ENCODE results near the gene ADAM12.
"Not testable (repeated sequence)": the region's sequence is repeated elsewhere in the genome, so short reads cannot be mapped to it uniquely, and the experiment has no call there.

ADAM12 gene

DNA sequence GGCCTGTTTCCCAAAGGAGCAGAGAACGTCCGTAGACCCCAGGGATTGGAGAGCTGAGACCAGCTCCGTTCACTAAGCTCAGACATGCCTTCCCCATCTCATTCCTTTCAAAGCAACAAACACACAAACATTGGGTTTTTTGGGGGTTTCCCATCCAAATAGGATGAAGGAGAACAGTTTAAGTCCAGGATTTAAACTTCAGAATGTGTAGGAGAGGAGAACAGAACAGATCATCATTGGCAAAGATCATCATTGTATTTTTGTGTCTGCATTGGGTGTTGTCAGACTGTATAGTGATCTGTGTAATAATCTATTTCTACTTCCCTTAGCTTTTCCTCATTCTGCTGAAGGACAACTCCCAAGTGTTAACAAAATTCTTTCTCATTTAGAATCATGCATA, 314.0 kb downstream of the ADAM12 start:
- DNase-seq, result no peak

DNA sequence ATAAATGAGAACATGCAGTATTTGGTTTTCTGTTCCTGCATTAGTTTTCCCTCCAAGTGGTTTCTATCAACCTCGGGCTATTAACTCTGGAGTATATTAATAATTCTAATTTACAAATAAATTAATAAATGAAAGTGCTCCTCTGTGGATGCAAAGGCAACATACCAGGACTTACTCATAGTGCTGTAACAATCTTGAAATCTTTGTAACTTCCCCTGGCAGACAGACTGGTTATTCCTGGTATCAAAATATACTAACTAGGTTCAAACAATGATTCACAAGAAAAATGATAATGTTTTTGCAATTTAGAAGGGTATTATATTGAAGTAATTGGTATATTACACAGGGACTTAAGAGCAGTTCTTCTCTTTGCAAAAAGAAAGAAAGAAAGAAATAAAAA, 314.7 kb downstream of the ADAM12 start:
- peak in 2 of 4 experiments; percentile 34 to 38 for DNase-seq

DNA sequence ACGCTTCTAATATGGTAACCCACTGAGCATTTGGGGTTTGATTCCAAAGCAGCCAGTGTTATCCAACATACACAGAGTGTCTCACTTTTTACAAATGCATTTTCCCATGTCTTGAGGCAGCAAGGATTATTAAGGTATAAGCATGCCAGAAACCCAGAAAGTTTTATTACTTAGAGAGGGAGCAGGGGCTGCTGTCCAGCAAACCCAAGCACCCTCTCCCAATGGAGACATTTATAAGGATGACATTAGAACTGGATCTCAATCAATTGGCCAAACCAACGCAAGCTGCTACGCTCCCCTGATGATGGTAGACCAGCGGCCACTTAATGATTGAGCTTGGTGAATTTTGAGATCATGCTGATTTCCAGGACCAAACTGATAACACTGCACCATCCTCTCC, 315.7 kb downstream of the ADAM12 start:
- no peak for DNase-seq

DNA sequence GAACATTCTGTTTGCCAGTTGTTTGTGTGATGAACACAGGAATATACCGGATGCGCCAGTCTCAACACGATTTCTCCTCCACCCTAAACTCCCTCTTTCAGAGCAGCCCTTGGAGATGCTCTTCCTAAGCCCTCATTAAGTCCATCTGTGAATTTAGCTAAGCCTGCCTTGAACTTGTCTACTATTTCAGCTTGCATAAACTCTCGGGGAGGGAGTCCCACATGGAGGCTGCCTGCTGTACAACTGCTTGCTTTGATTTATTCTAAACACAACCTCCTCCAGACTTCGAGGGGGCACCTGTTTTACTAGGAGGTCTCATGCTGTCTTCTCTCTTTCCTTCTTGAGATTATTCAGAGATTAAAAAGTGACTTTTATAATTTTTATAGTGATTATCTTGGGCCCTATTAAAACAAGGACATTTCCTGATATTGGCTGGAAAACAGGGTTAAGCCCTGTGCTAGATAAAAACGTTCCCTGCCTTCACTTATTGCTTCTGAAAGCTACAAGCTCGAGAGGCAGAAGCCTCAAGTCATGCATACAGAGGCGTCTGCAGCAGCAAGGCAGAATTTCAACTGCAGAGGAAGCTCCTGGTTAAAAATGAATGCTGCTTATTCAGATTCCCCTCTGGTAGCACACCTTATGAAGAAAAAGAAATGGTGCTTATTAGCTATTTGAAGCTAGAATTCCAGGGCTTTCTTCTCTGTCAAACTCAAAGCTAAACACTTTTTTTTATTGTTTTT, 317.6 kb downstream of the ADAM12 start:
- no peak for DNase-seq

DNA sequence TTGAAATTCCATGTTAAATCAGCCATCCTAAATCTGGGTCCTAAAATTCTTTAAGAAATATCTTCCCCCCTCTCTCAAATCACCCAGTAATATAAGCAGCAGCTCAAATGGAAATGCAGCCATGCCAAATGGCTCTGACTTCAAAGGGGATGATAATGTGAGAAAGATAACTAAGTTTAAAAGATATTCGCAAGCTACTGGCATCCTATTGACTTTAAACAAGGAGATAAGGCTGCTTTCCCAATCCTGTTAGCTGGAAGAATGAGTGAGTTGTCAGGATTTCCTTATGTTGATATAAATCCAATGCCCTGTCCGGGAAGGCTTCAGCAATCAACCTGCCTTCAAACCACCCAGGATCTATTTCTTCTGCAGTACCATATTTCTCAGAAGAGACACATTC, 320.0 kb downstream of the ADAM12 start:
- DNase-seq, result no peak

DNA sequence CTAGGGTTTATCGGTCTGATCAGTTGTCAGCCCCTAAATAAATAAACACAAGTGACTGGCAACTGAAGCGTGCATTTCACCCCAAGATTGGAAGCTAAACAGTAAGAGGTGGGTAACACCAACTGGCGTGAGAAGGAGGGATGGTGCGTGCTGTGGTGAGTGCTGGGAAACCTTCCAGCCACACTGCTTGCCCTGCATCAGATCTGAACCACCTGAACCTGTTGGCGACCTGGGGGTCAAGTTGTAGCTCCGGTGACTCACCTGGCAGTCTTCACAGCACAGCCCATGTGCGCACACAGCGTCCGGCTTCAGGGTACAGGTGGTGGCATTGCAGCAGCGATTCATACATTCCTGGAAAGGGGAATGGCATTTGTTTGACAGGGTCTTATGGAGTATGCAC, 321.8 kb downstream of the ADAM12 start:
- no peak for DNase-seq

DNA sequence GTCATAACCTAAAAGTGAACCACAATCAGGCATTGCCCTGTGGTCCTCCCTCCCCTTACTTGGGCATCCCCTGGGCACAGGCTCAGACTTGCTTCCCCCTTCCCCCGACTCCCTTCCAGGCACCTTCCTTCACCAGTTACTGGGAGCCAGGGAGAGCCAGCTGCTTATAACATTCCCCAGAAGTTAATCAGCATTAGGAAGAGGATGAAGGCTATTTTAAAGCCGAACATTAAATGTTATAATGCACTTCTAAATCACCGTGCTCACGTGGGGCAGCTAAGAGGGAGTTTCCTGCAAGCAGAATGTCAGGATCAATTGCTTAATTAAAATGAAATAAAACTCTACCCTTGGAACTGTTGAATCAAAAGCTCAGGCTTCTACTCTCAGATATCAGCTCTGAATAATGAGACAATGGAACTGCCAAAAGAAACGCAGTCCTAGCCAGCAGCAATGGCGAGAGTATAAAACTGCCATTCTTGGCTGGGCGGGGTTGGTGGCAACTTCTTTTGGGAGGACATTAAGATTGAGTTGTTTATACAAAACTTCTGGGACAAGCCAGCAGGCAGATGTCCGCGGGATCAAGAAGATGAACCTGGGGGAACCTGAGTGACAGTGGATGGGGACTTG, 322.4 kb downstream of the ADAM12 start:
- no peak for DNase-seq

DNA sequence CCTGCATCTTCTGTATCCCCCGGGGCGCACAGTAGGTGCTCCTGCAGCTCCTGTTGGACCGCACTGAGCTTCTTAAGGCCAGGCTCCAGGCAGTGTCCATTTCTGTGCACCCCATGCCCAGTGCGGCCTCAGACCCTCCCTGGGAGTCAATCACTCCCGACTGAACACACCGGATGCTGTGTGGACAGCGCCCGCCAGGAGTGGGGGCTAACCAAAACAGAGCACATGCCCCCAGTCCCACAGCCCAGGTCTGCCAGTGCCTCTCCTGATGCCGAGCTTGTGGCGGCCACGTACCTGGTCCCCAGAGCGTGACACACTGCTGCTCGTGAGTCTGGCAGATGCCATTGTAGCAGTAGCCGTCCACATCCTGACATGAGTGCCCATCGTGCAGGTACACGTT, 323.8 kb downstream of the ADAM12 start:
- DNase-seq, result no peak

DNA sequence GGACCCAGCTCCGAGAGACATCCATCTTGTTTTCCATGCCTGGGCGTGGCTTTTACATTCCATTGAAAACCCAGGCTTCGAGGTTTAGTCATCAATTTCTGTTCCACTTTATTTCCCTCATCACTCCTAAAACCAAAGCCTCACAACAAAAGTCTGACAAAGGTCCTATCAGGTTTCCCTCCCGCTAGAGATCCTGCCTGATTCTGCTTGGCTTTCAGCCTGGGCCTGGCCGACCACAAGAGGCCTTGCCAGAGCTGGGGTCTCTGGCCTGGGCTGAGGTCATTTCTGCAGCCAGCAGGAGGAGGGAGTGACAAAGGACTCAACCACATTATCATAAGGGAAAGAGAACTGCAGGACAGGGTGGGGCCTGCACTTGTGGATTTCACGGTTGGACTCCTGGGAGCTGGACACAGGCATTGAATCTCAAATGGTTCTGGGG, 324.9 kb downstream of the ADAM12 start:
- DNase-seq, result peak in 2 of 4 experiments; percentile 24 to 25

DNA sequence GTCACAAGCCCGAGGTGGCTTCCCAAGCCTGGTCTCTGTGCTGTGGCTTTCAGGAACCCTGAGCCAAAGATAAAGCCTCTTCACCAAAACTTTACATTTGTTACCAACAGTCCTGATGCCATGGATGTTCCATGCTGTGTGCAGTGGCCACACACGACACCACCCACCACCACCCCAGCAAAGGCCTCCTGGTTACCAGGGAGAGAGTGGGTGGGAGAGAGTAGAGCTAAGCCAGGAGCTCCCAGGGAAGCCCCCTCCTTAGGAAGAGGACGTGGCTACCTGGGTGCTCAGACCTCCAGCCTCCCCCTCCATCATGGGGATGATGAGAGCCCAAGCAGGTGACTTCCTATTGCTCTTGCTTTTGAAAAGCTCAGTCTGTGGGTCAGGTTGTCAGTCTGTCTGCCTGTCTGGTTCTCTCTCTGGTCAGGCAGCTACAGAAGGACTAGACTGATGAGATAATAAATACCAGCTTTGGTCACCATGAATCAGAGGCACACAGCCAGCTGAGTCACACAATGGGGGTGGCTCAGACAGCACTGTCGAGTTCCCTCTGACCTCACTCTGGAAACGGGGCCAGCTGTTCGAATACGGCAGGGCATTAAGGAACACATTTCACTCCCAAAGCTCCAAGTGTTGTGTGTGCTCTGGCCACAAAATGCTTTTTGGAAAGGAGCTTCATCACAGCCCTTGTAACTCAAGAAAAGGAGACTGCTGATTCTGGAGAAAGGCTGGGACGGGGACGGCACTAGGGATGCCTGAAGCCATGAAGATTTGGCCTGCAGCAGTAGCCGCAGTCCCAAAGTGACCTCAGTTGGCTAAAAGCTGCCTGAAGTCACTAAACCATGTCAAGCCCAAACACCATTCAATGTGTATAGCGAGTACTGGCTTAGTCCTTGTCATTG, 325.9 kb downstream of the ADAM12 start:
- DNase-seq, result peak; percentile 92 to 97 (median 94)

DNA sequence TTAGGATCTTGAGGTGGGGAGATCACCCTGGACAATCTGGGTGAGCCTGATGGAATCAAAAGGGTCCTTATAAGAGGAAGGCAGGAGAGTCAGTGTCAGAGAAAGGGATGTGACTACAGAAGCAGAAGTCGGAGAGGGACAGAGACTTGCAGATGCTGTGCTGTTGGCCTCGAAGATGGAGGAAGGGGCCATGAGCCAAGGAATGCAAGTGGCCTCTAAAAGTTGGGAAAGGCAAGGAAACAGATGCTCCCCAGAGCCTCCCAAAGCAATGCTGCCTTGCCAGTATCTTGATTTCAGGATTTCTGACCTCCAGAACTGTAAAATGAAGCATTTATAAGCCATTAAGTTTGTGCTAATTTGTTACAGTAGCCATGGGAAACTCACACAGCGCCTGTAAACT, 326.8 kb downstream of the ADAM12 start:
- DNase-seq, result peak in 1 of 4 experiments; percentile 27

DNA sequence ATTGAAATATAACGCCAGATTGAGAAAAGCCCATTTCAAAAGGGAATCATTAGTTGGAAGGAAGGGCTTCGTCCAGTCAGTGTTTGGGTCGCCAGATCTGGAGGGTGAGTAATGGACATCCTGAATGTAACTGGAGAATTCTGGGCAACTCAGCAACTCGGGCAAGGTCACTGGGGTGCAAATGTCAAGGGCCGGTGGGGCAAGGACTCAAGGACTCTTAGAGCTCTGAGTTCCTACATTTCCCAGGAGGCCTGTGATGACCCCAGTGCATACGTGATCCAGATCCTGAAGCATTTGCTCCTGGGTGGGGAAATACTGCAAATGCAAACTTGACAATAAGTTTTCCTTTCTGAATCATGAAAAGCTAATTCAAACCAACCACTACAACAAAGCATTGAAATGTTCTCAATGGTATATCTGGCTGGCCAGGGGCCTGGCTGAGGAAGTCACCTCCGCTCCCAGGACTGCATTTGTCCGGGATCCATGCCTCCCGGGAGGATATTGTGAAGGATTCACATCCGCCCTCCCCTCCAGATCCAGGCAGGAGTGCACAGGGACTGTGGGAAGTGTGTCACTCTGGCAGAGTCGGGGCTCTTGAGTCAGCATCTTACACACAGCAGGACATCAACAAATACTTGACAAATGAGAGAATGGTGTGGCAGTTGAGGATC, 327.9 kb downstream of the ADAM12 start:
- peak in 3 of 4 experiments; percentile 44 to 56 (median 51) for DNase-seq

DNA sequence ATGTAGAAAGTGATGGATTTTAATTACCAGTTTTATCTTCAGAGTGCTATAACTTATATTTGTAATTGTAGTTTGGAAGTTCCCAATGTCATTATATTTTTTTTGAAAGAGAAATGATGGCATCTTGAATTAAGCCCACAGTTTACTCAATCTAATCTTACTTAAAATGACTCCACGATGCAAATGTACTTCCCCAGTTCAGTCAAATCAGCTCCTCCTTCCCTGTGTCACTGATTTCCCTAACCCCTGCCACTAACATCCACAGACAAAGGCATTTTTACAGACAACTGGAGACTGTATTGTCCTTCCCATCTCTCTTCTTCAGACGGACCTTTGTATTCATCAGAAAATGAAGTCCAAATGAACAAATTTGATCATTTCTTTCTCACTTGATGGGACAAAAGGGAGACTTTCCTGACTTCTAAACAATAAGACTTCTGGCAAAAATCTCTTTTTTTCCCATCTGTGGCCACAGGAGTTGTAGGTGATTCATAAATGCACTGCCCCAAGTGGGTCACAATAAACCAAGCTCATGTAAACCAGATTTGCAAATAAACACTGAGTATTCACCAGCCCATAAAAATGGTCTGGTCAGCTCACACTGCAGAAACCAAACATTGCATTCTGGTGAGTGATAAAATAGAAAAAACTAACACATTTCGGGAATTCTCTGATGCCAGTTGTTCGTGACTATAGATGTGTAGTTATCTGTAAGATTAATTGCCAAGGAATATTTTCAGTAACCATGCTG, 329.0 kb downstream of the ADAM12 start:
- DNase-seq, result peak in 3 of 4 experiments; percentile 21 to 67 (median 62)

DNA sequence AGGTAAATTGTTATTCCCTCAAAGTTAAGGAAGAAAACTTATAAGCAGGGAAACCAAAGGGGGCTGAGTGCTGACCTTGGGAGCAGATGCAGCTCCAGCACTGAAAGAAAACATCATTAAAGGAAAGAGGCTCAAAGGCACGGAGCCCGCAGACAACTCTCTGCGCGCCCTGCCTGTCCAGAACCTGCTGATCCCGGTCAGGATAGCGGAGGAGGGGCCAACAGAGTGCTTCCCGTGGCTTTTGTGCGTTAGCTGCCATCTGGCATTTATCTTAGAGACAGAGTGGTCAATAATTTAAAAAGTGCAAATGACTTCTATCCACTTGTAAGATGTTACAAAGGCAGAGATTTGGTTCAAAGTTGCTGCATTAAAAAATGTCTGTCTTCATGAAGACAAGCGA, 329.8 kb downstream of the ADAM12 start:
- DNase-seq, result no peak

DNA sequence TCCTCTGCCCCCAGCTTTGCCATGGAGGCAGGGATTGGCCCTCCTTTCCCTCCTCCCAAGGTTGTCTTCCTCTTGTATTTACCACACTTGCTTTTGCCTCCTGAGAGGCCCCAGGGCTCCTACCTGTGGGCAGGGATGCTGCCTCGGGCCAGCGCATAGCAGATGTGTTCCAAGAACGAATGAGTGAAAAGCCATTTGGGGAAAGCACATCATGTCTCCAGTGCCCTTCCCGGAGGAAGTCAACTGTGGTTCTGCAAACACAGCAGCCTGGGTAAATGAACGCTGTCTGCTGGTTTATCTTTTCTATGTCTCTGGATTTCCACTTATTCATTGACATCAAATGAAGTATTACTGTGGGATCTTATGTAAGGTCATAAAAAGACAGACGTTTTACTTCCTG, 330.2 kb downstream of the ADAM12 start:
- peak in 1 of 4 experiments; percentile 17 for DNase-seq

DNA sequence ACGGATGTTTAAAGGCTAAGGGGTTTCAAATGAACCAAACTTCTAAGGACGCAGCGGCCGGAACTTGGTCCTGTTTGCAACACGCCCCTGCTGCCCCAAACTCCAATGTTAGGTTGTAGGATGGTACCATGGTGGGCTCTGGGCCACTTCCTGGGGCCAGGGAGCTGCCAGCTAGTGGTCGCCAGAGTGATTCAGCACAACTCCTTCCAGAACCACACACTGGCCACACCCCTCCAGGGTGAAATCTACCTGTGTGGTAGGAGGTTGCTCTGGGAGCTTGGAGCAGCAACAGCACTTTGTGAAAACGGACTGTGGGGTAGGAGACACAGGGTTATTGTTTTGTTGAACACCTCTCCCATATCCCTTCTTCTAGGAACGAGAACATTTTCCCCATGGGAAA, 330.8 kb downstream of the ADAM12 start:
- DNase-seq, result no peak

DNA sequence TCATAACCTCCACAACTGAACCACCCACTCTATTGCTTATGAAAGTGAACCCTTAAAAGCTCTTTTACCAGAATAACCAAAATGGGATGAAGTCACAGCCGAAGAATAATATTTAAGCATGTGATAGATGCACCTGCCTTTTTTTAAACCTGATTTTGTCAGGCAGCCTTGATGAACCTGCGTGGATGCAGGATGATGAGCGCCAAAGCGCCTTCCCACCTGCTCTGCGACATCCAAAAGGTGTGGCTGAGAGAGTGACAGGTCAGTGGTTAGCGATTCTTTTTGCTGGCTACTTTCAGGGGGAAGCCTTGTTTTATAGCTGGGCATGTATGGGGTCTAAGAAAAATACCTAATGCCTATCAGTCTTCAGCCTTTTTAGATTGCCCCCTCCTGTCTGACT, 334.1 kb downstream of the ADAM12 start:
- DNase-seq, result no peak

DNA sequence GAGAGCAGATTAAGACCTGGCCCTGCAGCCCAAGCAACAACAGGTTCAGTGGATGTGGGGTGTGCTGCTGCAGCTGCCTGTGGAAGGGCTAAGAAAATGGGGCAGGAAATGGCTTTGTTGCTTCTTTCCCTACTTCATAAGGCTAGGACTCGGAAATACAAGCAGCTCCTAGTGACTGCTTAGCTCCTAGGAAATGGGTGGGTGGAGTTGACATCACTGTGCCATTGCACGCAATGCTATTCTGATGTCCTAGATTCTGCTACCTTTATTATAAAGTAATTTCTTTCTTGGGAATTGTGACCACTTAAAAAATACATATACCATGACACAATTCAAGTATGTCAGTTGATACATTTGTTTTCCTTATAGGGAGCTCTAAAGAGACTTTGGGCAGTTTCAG, 336.1 kb downstream of the ADAM12 start:
- DNase-seq, result peak; percentile 41 to 65 (median 62)

DNA sequence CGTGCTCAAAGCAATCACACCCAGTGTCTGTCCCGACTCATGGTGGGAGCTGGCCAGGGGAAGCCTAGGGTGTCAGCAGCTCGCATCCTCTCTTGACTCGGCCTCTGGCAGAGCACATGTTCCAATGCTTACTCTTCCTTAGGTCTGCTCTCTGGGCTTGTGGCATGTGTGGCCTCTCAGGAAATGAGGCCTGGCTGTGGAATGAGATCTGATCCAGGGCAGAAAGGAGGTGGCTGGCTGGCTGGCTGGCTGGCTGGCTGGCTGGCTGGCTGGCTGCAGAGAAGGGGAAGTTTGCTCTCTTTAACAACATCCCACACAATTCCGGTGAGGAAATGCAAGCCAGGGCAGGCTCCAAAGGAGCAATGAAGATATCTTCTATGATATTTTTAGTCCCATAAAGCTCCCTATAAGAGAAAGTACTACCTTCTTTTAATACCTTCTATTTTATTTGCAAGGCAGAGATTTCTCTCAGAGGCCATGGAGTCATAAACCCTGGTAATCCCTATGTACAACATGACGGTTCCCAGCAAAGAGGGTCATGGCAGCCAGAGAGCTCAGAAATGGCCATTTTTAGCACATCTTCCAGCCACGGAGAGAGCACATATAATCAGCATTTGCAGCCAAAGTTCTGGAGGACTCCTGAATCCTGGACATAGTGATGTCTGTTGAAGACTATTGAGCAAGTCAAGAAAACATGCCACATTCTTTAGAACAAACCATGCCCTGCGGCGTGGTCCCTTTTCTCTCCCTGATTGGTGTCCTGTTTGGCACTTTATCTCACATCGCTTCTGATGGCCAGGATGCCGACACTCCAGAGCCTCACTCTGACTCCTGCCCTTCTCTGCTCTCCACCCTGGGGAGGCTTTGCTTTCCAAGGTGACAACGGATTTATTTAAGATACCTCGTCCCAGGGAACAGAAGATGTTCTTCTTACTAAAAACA, 338.2 kb downstream of the ADAM12 start:
- DNase-seq, result peak; percentile 76 to 91 (median 88)

DNA sequence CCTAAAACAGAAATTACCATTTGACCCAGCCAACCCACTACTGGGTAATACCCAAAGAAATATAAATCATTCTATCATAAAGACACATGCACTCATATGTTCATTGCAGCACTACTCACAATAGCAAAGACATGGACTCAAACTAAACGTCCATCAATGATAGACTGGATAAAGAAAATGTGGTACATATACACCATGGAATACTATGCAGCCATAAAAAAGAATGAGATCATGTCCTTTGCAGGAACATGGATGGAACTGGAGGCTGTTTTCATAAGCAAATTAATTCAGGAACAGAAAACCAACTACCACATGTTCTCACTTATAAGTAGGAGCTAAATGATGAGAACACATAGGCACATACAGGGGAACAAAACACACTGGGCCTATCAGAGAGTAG, 340.5 kb downstream of the ADAM12 start:
- not testable (repeated sequence) for DNase-seq

DNA sequence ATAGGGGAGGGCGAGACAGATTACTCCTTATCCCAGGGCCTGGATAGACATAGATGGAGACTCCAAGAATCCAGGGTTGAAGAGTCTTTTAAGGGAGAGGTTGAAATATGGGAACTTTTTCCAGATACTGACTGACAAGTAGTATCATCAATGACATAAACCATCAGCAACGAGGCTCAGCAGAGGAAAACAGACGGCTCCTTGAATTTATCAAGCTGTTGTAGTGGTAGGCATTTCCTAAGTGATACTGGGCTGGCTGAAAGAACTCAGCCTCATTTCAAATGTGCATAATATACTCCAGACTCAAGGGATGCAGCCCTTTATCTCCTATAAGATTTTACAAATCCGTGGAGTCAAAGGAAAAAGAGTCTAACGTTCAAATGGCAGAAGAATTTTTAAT, 341.4 kb downstream of the ADAM12 start:
- no peak for DNase-seq

Measured in suppressor macrophage (primary cell).